Uterus (tissue), 4 donors: Measurements from ENCODE around the gene NRROS. TPM values are rescaled to one million over a fixed set of nuclear protein-coding genes. Genes with fewer than 3 reads are reported as not detected.
"Not testable (repeated sequence)": the region's sequence is repeated elsewhere in the genome, so short reads cannot be mapped to it uniquely, and the experiment has no call there.

Experiments
- DNase-seq, 2 donors: peaks; one replicate each; pipeline ENCODE4 v3.0.0-alpha.2; 2019 to 2020
- H3K27ac ChIP-seq, 2 donors: fragments of 200-600 bp; sonication (generic); 1 replicate in 1 of 2; 2 replicates in 1 of 2; pipeline ENCODE4 v1.5.1; 2016 to 2018
- H3K27me3 ChIP-seq, 2 donors: fragments of 200-600 bp; sonication (generic); one replicate each; pipeline ENCODE4 v1.5.1; 2018 to 2019; ENCODE audit warnings: control low read depth in 1 of 2
- H3K36me3 ChIP-seq, 2 donors: fragments of 200-600 bp; sonication (generic); one replicate each; pipeline ENCODE4 v1.5.1; 2019; ENCODE audit warnings: control low read depth in 1 of 2
- H3K4me1 ChIP-seq, 2 donors: fragments of 200-600 bp; sonication (generic); one replicate each; pipeline ENCODE4 v1.5.1; 2018 to 2019; ENCODE audit warnings: control low read depth in 1 of 2
- H3K4me3 ChIP-seq, 2 donors: fragments of 200-600 bp; sonication (generic); 1 replicate in 1 of 2; 2 replicates in 1 of 2; pipeline ENCODE4 v1.5.1; 2018 to 2019; ENCODE audit warnings: mild to moderate bottlenecking in 1 of 2
- H3K9me3 ChIP-seq, 2 donors: fragments of 200-600 bp; sonication (generic); one replicate each; pipeline ENCODE4 v1.5.1; 2019; ENCODE audit warnings: control low read depth in 1 of 2
- POLR2A ChIP-seq, 2 donors: fragments of 450-650 bp; IDR thresholded peaks; one replicate each; pipeline ENCODE4 v1.6.1; 2016; ENCODE audit warnings: antibody characterized with exemption in 2 of 2, mild to moderate bottlenecking in 1 of 2, moderate library complexity in 1 of 2
- intact Hi-C: fragments of 100-400 bp; cut with DNase I; formaldehyde crosslinking; loops from one replicate; pipeline ENCODE4 v1.15.1; 2023; ENCODE audit warnings: low total_unique reads
- total RNA-seq, 4 donors: library from RNA; depleted of rRNA in 3 of 4; stranded (reverse); fragments of >200 nt in 3 of 4; gene quantifications; one replicate each; pipeline versions ENCODE4 v1.1.0 to v1.2.4, GENCODE V29; 2014 to 2023
- TF ChIP-seq, protein P1 (sequence below), 4 experiments: fragments of 200-600 bp in 2 of 4; fragments of 450-650 bp in 2 of 4; sonication (generic) in 2 of 4; IDR thresholded peaks; one replicate each; pipeline ENCODE4 v1.5.1; 2016 to 2019; ENCODE audit warnings: antibody characterized with exemption in 4 of 4, mild to moderate bottlenecking in 2 of 4, moderate library complexity in 1 of 4
- donor health status: DM: yes; HTN: yes; CAD: no.

The NRROS gene
- 10 to 100 TPM in 1 of 4 donors, 1 to 10 TPM in 3; 6.5 to 36.8 (median 7.6) TPM for total RNA-seq

DNA sequence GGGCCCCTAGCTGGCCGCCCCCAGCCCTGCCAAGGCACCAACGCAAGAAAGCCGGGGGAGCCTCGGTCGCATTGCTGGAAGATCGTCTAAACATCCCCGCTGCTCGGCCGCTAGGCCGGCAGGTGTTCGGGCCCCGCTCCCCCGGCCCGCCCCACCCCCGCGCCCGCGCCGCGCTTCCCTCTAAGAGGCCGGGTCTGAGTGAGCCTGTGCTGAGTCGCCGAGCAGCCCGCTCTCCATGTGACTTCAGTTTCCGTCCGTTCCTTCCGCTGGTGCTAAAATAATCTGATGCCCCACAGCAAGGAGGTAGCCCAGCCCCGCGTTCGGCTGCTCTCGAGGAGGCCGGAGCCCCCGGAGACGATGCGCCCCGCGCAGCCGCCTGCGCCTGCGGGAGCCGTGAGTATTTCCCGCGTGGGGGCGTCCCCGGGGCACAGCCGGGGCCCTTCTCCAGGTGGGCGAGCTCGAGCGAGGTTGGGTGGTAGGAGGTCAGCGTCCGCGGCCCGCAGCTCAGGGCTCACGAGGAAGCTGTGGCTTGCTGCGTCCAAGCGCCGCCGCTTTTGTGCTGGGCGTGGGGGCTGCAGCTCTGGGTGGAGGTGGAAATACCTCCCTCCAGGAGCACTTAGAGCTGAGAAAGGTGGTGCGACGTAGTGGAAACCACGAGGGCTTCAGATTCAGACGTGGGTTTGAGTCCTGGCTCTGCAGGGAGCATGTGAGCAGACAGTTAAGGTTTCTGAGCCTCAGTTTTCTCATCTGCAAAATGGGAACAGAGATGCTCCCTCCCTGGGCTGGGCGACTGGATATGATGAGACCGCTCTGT is at the start of gene NRROS:
Gene NRROS, plus strand, starts transcription at position 212 of the 814 bp plus-strand sequence. CDS start 14,846 bp downstream, outside the sequence.
- Histone ChIP-seq H3K27me3 (no peaks in the 10 kb centered on the region), H3K9me3 (no peaks in the 10 kb centered on the region), H3K36me3 (no peaks in the 10 kb centered on the region), H3K4me3 (peak within 1 kb of the TSS; percentile 16 to 30), H3K4me1 (no peaks in the 10 kb centered on the region), H3K27ac (peak within 1 kb of the TSS; percentile 52 to 55)
- DNase-seq: peak; percentile 35 to 44
- TF ChIP-seq, protein P1, sequence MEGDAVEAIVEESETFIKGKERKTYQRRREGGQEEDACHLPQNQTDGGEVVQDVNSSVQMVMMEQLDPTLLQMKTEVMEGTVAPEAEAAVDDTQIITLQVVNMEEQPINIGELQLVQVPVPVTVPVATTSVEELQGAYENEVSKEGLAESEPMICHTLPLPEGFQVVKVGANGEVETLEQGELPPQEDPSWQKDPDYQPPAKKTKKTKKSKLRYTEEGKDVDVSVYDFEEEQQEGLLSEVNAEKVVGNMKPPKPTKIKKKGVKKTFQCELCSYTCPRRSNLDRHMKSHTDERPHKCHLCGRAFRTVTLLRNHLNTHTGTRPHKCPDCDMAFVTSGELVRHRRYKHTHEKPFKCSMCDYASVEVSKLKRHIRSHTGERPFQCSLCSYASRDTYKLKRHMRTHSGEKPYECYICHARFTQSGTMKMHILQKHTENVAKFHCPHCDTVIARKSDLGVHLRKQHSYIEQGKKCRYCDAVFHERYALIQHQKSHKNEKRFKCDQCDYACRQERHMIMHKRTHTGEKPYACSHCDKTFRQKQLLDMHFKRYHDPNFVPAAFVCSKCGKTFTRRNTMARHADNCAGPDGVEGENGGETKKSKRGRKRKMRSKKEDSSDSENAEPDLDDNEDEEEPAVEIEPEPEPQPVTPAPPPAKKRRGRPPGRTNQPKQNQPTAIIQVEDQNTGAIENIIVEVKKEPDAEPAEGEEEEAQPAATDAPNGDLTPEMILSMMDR (IDR thresholded peaks at IDR 0.05): no peak
- peak in 1 of 2 donors; percentile 28 for TF ChIP-seq POLR2A (IDR thresholded peaks at IDR 0.05)
- intact Hi-C loops: no loop called here

DNA sequence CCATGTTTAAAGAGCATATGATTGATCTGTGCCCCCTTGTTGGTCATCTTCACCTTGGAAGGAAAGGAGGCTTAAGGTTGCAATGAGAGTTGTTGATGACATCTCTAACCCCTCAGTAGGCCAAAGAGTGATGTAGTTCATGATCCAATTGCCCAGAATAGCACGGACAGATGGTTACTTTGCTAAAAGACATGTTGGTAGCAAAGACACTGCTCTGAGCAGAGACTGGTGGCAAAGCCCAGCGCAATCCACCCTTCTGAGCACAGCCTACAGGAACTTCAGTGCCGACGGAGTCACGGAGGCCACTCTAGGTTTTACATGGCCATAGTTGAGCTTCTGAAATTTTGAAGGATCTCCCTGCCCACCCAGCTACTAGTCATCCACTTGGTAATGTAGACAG is 49.2 kb upstream of the NRROS start:
- Histone ChIP-seq H3K4me1 (no peaks in the 10 kb centered on the region), H3K36me3 (no peaks in the 10 kb centered on the region), H3K27me3 (no peaks in the 10 kb centered on the region), H3K4me3 (no peak overlapping the region), H3K27ac (no peak overlapping the region), H3K9me3 (no peaks in the 10 kb centered on the region)
- no peak for DNase-seq
- intact Hi-C loops: no loop called here
- TF ChIP-seq, protein P1 (IDR thresholded peaks at IDR 0.05): no peak
- TF ChIP-seq POLR2A (IDR thresholded peaks at IDR 0.05): no peak

DNA sequence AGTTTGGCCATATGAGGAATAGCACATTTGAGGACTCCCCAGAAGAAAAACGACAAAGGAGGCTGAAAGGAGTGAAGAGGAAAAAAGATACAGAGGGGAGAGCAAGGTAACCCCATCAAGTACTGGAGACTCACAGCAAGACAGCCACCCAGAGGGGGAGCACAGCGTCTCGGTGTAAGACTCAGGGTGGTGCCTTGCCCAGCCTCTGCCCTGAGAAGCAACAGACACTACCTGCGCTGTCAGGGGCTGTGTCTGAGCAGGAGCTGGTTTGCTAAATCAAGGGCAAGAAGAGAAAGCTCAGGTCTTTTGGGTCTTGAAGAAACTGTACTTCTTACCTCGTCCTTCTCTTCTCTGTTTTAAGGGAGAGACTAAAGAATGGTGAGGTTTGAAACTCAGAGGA is 43.1 kb upstream of the NRROS start:
- no peaks in the 10 kb centered on the region for H3K36me3 ChIP-seq
- H3K4me3 ChIP-seq: no peak overlapping the region
- H3K9me3 ChIP-seq: no peaks in the 10 kb centered on the region
- intact Hi-C loops: no loop called here
- DNase-seq: no peak
- no peak overlapping the region for H3K27ac ChIP-seq
- TF ChIP-seq, protein P1 (IDR thresholded peaks at IDR 0.05): no peak
- no peak for TF ChIP-seq POLR2A (IDR thresholded peaks at IDR 0.05)
- H3K4me1 ChIP-seq: no peaks in the 10 kb centered on the region
- H3K27me3 ChIP-seq: no peaks in the 10 kb centered on the region

DNA sequence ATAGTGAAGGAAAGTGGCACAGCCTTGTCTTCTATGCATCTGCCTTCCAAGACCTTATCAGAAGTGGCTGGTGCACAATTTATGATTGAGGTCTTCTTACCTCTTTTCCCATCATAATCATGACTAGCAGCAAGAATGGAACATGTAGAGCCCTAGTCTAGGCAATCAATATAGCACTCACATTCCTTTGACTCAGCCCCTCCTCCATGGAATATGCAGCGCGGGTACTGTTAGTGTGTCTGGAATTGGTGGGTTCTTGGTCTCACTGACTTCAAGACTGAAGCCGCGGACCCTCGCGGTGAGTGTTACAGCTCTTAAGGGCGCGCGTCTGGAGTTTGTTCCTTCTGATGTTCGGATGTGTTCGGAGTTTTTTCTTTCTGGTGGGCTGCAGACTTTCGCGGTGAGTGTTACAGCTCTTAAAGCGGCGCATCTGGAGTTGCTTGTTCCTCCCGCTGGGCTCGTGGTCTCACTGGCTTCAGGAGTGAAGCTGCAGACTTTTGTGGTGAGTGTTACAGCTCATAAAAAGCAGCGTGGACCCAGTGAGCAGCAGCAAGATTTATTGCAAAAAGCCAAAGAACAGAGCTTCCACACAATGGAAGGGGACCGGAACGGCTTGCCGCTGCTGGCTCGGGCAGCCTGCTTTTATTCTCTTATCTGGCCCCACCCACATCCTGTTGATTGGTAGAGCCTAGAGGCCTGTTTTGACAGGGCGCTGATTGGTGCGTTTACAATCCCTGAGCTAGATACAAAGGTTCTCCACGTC is 41.3 kb upstream of the NRROS start:
- H3K4me1 ChIP-seq, DNase-seq, H3K27ac ChIP-seq, intact Hi-C loops, H3K4me3 ChIP-seq, H3K27me3 ChIP-seq, H3K36me3 ChIP-seq, H3K9me3 ChIP-seq: not testable (repeated sequence)

DNA sequence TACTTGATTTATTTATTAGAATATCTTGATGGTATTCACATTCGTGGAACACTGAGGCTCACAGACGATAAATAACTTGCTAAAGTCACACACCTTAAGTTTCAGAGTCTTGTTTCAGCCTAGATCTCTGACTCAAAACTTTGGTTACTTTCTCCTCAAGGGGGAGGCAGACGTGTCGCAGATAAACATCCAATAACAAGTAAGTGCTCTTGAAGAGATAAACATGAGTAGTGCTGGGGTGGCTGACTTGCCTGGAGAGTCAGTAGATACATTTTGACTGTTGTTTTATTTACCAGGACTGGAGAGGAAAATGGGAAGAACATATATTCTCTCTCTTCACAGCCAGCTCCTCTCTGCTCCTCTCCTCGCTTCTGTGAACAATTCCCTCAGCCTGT is 39.8 kb upstream of the NRROS start:
- no peak overlapping the region for H3K4me3 ChIP-seq
- H3K27ac ChIP-seq: no peak overlapping the region
- no peak for TF ChIP-seq POLR2A (IDR thresholded peaks at IDR 0.05)
- TF ChIP-seq, protein P1 (IDR thresholded peaks at IDR 0.05): no peak
- intact Hi-C loops: no loop called here
- no peaks in the 10 kb centered on the region for H3K9me3 ChIP-seq
- DNase-seq: no peak
- H3K36me3 ChIP-seq: no peaks in the 10 kb centered on the region
- H3K27me3 ChIP-seq: no peaks in the 10 kb centered on the region
- H3K4me1 ChIP-seq: no peaks in the 10 kb centered on the region
